ENCODE measurements around the gene HOXD4. TPM values are rescaled to one million over a fixed set of nuclear protein-coding genes. Genes with fewer than 3 reads are reported as not detected.

The HOXD4 gene
- total RNA-seq, 2 experiments from 2014 or later: not detected

DNA sequence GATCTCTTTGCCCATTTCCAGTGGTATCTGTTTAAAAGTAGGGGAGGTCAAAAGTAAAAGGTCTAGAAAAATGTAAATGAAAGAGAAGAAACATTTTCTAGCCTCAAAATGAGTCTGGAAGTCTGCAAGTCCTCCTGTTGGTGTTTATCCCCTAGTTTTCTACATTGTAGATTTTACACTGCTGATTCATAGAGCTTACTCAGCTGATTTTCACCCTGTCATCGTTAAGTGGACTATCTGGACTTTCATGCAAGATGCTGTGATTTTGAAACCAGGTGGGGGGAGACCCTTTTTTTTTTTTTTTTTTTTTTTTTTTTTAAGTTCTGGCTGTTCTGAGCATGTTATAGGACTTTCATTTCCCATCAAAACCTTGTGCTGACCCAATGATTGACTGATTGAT is 16.0 kb downstream of the HOXD4 start:
- POLR2A ChIA-PET: no interaction called here
- TF ChIP-seq, protein P1, sequence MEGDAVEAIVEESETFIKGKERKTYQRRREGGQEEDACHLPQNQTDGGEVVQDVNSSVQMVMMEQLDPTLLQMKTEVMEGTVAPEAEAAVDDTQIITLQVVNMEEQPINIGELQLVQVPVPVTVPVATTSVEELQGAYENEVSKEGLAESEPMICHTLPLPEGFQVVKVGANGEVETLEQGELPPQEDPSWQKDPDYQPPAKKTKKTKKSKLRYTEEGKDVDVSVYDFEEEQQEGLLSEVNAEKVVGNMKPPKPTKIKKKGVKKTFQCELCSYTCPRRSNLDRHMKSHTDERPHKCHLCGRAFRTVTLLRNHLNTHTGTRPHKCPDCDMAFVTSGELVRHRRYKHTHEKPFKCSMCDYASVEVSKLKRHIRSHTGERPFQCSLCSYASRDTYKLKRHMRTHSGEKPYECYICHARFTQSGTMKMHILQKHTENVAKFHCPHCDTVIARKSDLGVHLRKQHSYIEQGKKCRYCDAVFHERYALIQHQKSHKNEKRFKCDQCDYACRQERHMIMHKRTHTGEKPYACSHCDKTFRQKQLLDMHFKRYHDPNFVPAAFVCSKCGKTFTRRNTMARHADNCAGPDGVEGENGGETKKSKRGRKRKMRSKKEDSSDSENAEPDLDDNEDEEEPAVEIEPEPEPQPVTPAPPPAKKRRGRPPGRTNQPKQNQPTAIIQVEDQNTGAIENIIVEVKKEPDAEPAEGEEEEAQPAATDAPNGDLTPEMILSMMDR (IDR thresholded peaks at IDR 0.05): no peak
- no peaks in the 10 kb centered on the region for H3K9me3 Mint-ChIP-seq
- H3K27ac Mint-ChIP-seq: no peak overlapping the region
- H3K36me3 Mint-ChIP-seq (ENCODE audit: low read depth): peaks cover 5% of the 10 kb centered on the region
- peaks cover 17% of the 10 kb centered on the region for H3K4me1 ChIP-seq (ENCODE audit: insufficient read depth, low read length)
- peaks cover 0 to 41% of the 10 kb centered on the region in 2 experiments for H3K9me3 ChIP-seq (ENCODE audit: control insufficient read depth in 1 of 2, insufficient read depth in 1 of 2, low read length in 2 of 2)
- peaks cover 18% of the 10 kb centered on the region for H3K4me1 Mint-ChIP-seq (ENCODE audit: low read depth)
- H3K27me3 ChIP-seq (ENCODE audit: control insufficient read depth in 1 of 2, insufficient read depth in 2 of 2, low read length in 2 of 2): peaks cover 85 to 97% of the 10 kb centered on the region in 2 experiments
- no peak overlapping the region for H3K4me3 ChIP-seq (ENCODE audit: low read length)
- peaks cover 94% of the 10 kb centered on the region for H3K27me3 Mint-ChIP-seq
- H3K4me3 Mint-ChIP-seq: no peak overlapping the region
- no peak for DNase-seq
- intact Hi-C loops (cut with DNase I, micrococcal nuclease): no loop called here
- no peak for ATAC-seq (ENCODE audit: poor library complexity)
- CTCF ChIA-PET: no interaction called here
- no peak overlapping the region for H3K27ac ChIP-seq (ENCODE audit: low read depth in 1 of 2, low read length in 2 of 2)
- no peaks in the 10 kb centered on the region for H3K36me3 ChIP-seq (ENCODE audit: insufficient read depth, low read length)

DNA sequence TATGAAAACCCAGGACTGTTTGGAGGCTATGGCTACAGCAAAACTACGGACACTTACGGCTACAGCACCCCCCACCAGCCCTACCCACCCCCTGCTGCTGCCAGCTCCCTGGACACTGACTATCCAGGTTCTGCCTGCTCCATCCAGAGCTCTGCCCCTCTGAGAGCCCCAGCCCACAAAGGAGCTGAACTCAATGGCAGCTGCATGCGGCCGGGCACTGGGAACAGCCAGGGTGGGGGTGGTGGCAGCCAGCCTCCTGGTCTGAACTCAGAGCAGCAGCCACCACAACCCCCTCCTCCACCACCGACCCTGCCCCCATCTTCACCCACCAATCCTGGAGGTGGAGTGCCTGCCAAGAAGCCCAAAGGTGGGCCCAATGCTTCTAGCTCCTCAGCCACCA is 17.8 kb downstream of the HOXD4 start:
- H3K36me3 Mint-ChIP-seq (ENCODE audit: low read depth): no peaks in the 10 kb centered on the region
- H3K4me3 Mint-ChIP-seq: no peak overlapping the region
- no peak overlapping the region for H3K4me3 ChIP-seq (ENCODE audit: low read length)
- ChIA-PET POLR2A (no interaction called here), CTCF (no interaction called here)
- peaks cover 17% of the 10 kb centered on the region for H3K4me1 ChIP-seq (ENCODE audit: insufficient read depth, low read length)
- H3K9me3 ChIP-seq (ENCODE audit: control insufficient read depth in 1 of 2, insufficient read depth in 1 of 2, low read length in 2 of 2): peaks cover 0 to 28% of the 10 kb centered on the region in 2 experiments
- H3K27me3 ChIP-seq (ENCODE audit: control insufficient read depth in 1 of 2, insufficient read depth in 2 of 2, low read length in 2 of 2): peaks cover 79 to 97% of the 10 kb centered on the region in 2 experiments
- no peak overlapping the region for H3K27ac Mint-ChIP-seq
- peaks cover 16% of the 10 kb centered on the region for H3K4me1 Mint-ChIP-seq (ENCODE audit: low read depth)
- DNase-seq (no peak), ATAC-seq (ENCODE audit: poor library complexity) (no peak)
- H3K9me3 Mint-ChIP-seq: no peaks in the 10 kb centered on the region
- TF ChIP-seq, protein P1 (IDR thresholded peaks at IDR 0.05): no peak
- peaks cover 94% of the 10 kb centered on the region for H3K27me3 Mint-ChIP-seq
- H3K36me3 ChIP-seq (ENCODE audit: insufficient read depth, low read length): no peaks in the 10 kb centered on the region
- intact Hi-C loops (cut with DNase I, micrococcal nuclease): no loop called here
- no peak overlapping the region for H3K27ac ChIP-seq (ENCODE audit: low read depth in 1 of 2, low read length in 2 of 2)

DNA sequence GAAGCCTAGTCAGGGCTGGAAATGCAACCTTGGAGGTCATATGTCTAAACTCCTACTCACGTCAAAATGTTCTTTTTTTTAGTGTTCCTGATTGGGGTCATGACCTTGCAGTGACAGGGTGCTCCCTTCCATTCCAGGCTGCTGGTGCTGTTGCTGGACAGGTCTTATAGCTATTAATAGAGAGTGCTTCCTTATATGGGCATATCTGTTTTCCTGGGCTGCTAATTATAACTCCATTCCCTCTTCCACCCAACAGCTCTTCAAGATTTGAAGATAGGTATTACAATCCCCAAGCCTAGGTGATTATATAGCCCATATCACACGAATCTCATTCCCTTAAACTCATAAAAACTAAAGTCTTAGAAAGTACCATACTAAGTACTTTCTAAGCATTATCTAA is 18.4 kb downstream of the HOXD4 start:
- no peaks in the 10 kb centered on the region for H3K36me3 ChIP-seq (ENCODE audit: insufficient read depth, low read length)
- no peak overlapping the region for H3K4me3 Mint-ChIP-seq
- no peak overlapping the region for H3K27ac Mint-ChIP-seq
- H3K27me3 Mint-ChIP-seq: peaks cover 94% of the 10 kb centered on the region
- POLR2A ChIA-PET: no interaction called here
- intact Hi-C loops (cut with DNase I, micrococcal nuclease): loop anchor here in 1 of 2 experiments (10.0 kb wide), 1 partner anchor 45 kb away; the partner anchor contains the start of genes HOXD8 and HOXD9
- no peaks in the 10 kb centered on the region for H3K9me3 Mint-ChIP-seq
- peaks cover 19% of the 10 kb centered on the region for H3K4me1 ChIP-seq (ENCODE audit: insufficient read depth, low read length)
- DNase-seq (no peak), ATAC-seq (ENCODE audit: poor library complexity) (no peak)
- peaks cover 0 to 27% of the 10 kb centered on the region in 2 experiments for H3K9me3 ChIP-seq (ENCODE audit: control insufficient read depth in 1 of 2, insufficient read depth in 1 of 2, low read length in 2 of 2)
- H3K4me1 Mint-ChIP-seq (ENCODE audit: low read depth): peaks cover 16% of the 10 kb centered on the region
- H3K27ac ChIP-seq (ENCODE audit: low read depth in 1 of 2, low read length in 2 of 2): no peak overlapping the region
- CTCF ChIA-PET: no interaction called here
- no peak overlapping the region for H3K4me3 ChIP-seq (ENCODE audit: low read length)
- H3K36me3 Mint-ChIP-seq (ENCODE audit: low read depth): no peaks in the 10 kb centered on the region
- TF ChIP-seq, protein P1 (IDR thresholded peaks at IDR 0.05): no peak
- H3K27me3 ChIP-seq (ENCODE audit: control insufficient read depth in 1 of 2, insufficient read depth in 2 of 2, low read length in 2 of 2): peaks cover 79 to 97% of the 10 kb centered on the region in 2 experiments
